ENCODE measurements around the gene MRPS11.

GRCh38 chr15:88453651-88454050, 13.9 kb upstream of the MRPS11 start:
- TF ChIP-seq, protein P1, sequence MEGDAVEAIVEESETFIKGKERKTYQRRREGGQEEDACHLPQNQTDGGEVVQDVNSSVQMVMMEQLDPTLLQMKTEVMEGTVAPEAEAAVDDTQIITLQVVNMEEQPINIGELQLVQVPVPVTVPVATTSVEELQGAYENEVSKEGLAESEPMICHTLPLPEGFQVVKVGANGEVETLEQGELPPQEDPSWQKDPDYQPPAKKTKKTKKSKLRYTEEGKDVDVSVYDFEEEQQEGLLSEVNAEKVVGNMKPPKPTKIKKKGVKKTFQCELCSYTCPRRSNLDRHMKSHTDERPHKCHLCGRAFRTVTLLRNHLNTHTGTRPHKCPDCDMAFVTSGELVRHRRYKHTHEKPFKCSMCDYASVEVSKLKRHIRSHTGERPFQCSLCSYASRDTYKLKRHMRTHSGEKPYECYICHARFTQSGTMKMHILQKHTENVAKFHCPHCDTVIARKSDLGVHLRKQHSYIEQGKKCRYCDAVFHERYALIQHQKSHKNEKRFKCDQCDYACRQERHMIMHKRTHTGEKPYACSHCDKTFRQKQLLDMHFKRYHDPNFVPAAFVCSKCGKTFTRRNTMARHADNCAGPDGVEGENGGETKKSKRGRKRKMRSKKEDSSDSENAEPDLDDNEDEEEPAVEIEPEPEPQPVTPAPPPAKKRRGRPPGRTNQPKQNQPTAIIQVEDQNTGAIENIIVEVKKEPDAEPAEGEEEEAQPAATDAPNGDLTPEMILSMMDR (IDR thresholded peaks at IDR 0.05): no peak
- TF ChIP-seq POLR2A (IDR thresholded peaks at IDR 0.05): no peak
- TF ChIP-seq POLR2AphosphoS5 (IDR thresholded peaks at IDR 0.05): no peak
